Putamen (tissue), 1 donor: ENCODE measurements around the gene PCDHB11.
"Not testable (repeated sequence)": the region's sequence is repeated elsewhere in the genome, so short reads cannot be mapped to it uniquely, and the experiment has no call there.

Source experiments
- DNase-seq: peaks from one replicate; pipeline ENCODE4 v3.0.0-alpha.2; 2016; ENCODE audit warnings: low spot score

PCDHB11 gene

DNA sequence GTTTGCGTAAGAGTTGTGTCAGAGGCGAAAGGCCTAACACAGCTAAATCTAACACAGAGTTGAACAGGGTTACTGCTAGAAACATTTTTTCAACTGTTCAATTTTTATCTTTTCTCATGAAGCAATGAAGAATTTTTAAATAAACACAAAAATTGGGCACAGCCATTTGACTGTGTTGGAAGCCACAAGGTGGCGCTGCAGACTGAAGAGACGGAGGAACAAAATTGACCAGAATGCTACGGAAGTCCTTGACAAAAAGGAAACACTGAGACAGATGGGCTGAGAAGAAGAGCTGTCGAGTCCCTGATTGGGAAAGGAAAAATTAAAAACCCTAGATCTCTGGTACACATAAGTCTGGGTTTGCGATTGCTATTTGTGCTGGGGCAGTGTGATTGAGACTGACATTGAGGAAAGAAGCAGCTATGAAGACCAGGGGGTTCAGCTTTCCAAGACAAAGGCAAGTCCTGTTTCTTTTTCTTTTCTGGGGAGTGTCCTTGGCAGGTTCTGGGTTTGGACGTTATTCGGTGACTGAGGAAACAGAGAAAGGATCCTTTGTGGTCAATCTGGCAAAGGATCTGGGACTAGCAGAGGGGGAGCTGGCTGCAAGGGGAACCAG is 12.4 kb upstream of the PCDHB11 start, which contains the start of gene PCDHB9:
TSS of gene PCDHB9 (plus strand) at position 265 of the 616 bp plus-strand sequence. CDS start at position 423, 158 bp downstream.
- no peak for DNase-seq

DNA sequence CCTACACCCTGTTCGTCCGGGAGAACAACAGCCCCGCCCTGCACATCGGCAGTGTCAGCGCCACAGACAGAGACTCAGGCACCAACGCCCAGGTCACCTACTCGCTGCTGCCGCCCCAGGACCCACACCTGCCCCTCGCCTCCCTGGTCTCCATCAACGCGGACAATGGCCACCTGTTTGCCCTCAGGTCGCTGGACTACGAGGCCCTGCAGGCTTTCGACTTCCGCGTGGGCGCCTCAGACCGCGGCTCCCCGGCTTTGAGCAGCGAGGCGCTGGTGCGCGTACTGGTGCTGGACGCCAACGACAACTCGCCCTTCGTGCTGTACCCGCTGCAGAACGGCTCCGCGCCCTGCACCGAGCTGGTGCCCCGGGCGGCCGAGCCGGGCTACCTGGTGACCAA is 10.7 kb upstream of the PCDHB11 start:
- not testable (repeated sequence) for DNase-seq

DNA sequence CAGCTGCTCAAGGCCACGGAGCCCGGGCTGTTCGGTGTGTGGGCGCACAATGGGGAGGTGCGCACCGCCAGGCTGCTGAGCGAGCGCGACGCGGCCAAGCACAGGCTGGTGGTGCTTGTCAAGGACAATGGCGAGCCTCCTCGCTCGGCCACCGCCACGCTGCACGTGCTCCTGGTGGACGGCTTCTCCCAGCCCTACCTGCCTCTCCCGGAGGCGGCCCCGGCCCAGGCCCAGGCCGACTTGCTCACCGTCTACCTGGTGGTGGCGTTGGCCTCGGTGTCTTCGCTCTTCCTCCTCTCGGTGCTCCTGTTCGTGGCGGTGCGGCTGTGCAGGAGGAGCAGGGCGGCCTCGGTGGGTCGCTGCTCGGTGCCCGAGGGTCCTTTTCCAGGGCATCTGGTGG is 10.3 kb upstream of the PCDHB11 start:
- not testable (repeated sequence) for DNase-seq

DNA sequence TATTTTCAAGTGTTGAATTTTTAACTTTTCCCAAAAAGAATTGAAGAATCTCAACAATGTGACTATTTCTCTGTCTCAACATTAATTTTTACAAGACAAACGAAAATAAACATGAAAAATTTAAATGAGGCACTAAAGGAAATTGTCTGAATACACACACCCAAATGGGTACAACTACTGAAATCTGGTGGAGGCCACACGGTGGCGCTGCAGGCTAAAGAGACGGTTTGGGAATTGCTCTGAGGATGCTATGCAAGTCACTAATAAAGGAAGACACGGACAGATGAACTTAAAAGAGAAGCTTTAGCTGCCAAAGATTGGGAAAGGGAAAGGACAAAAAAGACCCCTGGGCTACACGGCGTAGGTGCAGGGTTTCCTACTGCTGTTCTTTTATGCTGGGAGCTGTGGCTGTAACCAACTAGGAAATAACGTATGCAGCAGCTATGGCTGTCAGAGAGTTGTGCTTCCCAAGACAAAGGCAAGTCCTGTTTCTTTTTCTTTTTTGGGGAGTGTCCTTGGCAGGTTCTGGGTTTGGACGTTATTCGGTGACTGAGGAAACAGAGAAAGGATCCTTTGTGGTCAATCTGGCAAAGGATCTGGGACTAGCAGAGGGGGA is 7.2 kb upstream of the PCDHB11 start, which contains the start of gene PCDHB10:
TSS of gene PCDHB10 (plus strand) at position 244 of the 616 bp plus-strand sequence. CDS start at position 444, 200 bp downstream.
- peak; percentile 9 for DNase-seq

DNA sequence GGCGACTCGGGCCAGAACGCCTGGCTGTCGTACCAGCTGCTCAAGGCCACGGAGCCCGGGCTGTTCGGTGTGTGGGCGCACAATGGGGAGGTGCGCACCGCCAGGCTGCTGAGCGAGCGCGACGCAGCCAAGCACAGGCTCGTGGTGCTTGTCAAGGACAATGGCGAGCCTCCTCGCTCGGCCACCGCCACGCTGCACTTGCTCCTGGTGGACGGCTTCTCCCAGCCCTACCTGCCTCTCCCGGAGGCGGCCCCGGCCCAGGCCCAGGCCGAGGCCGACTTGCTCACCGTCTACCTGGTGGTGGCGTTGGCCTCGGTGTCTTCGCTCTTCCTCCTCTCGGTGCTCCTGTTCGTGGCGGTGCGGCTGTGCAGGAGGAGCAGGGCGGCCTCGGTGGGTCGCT is 5.1 kb upstream of the PCDHB11 start:
- DNase-seq, result not testable (repeated sequence)

DNA sequence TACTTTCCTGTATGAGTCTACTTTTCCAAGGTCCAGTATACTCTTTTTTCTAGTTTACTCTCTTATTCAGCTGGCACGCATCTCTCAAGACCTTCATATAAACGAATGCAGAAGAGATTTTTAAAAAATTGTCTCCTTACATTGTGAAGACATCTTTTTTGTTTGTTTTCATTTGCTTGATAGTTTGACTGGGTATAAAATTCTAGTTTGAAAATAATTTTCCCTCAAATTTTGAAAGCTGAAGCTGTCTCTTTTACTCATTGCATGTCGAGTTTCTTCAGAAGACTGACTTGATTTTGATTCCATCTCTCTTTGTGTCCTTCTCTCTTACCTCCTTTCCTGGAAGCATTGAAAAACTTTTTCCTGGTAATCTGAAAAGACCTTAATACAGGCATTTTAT is 3.1 kb upstream of the PCDHB11 start:
- DNase-seq, result no peak

DNA sequence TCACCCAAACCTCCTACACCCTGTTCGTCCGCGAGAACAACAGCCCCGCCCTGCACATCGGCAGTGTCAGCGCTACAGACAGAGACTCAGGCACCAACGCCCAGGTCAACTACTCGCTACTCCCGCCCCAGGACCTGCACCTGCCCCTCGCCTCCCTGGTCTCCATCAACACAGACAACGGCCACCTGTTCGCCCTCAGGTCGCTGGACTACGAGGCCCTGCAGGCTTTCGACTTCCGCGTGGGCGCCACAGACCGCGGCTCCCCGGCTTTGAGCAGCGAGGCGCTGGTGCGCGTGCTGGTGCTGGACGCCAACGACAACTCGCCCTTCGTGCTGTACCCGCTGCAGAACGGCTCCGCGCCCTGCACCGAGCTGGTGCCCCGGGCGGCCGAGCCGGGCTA is 1.7 kb downstream of the PCDHB11 start:
- not testable (repeated sequence) for DNase-seq

DNA sequence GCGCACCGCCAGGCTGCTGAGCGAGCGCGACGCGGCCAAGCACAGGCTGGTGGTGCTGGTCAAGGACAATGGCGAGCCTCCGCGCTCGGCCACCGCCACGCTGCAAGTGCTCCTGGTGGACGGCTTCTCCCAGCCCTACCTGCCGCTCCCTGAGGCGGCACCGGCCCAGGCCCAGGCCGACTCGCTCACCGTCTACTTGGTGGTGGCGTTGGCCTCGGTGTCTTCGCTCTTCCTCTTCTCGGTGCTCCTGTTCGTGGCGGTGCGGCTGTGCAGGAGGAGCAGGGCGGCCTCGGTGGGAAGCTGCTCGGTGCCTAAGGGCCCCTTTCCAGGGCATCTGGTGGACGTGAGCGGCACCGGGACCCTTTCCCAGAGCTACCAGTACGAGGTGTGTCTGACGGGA is 2.2 kb downstream of the PCDHB11 start:
- DNase-seq, result not testable (repeated sequence)

DNA sequence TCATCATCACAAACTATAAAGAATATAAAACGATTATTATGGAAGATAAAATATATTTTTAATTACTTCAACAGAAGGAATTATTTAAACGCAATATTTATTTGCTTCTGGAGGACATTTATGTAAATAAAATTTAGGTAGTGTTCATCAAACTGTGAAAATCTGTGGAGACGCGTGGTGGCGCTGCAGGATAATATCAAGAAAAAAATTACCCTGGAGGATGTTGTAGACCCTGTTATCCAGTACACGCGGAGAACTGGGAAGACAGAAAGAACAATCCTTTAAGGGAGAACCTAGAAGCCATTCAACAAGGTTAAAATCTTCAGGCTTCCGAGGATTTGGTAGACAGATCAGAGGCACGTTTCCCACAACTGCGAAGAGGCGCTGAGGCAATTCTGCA is 9.1 kb downstream of the PCDHB11 start, which contains the start of gene PCDHB12:
TSS of gene PCDHB12 (plus strand) at position 242 of the 400 bp plus-strand sequence. CDS start 189 bp downstream, outside the sequence.
- DNase-seq, result no peak

DNA sequence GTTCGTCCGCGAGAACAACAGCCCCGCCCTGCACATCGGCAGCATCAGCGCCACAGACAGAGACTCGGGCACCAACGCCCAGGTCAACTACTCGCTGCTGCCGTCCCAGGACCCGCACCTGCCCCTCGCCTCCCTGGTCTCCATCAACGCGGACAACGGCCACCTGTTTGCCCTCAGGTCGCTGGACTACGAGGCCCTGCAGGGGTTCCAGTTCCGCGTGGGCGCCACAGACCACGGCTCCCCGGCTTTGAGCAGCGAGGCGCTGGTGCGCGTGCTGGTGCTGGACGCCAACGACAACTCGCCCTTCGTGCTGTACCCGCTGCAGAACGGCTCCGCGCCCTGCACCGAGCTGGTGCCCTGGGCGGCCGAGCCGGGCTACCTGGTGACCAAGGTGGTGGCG is 10.9 kb downstream of the PCDHB11 start:
- not testable (repeated sequence) for DNase-seq

DNA sequence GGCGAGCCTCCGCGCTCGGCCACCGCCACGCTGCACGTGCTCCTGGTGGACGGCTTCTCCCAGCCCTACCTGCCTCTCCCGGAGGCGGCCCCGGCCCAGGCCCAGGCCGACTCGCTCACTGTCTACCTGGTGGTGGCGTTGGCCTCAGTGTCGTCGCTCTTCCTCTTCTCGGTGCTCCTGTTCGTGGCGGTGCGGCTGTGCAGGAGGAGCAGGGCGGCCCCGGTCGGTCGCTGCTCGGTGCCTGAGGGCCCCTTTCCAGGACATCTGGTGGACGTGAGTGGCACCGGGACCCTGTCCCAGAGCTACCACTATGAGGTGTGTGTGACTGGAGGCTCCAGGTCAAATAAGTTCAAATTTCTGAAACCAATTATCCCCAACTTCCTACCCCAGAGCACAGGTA is 11.4 kb downstream of the PCDHB11 start:
- DNase-seq, result not testable (repeated sequence)

DNA sequence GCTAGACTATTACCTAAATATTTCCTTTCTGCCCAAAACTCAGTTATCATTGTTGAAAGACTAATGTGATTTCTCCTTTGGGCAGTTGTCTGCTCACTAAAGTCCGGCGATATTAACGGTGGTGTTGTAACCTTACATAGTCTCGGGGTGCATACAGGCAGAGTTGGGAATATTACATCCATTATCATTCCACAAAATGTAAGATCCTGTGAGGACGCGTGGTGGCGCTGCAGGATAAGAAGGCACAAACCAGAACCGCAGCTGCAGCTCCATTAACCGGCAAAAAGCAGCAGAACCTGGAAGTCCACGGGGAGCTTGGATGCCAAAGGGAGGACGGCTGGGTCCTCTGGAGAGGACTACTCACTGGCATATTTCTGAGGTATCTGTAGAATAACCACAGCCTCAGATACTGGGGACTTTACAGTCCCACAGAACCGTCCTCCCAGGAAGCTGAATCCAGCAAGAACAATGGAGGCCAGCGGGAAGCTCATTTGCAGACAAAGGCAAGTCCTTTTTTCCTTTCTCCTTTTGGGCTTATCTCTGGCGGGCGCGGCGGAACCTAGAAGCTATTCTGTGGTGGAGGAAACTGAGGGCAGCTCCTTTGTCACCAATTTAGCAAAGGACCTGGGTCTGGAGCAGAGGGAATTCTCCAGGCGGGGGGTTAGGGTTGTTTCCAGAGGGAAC is 14.4 kb downstream of the PCDHB11 start, which contains the start of gene PCDHB13:
TSS of gene PCDHB13 (plus strand) at position 264 of the 684 bp plus-strand sequence. CDS start at position 469, 205 bp downstream.
- DNase-seq, result peak; percentile 9

DNA sequence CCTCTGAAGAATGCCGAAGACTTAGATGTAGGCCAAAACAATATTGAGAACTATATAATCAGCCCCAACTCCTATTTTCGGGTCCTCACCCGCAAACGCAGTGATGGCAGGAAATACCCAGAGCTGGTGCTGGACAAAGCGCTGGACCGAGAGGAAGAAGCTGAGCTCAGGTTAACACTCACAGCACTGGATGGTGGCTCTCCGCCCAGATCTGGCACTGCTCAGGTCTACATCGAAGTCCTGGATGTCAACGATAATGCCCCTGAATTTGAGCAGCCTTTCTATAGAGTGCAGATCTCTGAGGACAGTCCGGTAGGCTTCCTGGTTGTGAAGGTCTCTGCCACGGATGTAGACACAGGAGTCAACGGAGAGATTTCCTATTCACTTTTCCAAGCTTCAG is 15.2 kb downstream of the PCDHB11 start:
- not testable (repeated sequence) for DNase-seq

DNA sequence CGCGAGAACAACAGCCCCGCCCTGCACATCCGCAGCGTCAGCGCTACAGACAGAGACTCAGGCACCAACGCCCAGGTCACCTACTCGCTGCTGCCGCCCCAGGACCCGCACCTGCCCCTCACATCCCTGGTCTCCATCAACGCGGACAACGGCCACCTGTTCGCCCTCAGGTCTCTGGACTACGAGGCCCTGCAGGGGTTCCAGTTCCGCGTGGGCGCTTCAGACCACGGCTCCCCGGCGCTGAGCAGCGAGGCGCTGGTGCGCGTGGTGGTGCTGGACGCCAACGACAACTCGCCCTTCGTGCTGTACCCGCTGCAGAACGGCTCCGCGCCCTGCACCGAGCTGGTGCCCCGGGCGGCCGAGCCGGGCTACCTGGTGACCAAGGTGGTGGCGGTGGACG is 16.1 kb downstream of the PCDHB11 start:
- DNase-seq, result not testable (repeated sequence)

DNA sequence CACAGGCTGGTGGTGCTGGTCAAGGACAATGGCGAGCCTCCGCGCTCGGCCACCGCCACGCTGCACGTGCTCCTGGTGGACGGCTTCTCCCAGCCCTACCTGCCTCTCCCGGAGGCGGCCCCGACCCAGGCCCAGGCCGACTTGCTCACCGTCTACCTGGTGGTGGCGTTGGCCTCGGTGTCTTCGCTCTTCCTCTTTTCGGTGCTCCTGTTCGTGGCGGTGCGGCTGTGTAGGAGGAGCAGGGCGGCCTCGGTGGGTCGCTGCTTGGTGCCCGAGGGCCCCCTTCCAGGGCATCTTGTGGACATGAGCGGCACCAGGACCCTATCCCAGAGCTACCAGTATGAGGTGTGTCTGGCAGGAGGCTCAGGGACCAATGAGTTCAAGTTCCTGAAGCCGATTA is 16.6 kb downstream of the PCDHB11 start:
- not testable (repeated sequence) for DNase-seq

DNA sequence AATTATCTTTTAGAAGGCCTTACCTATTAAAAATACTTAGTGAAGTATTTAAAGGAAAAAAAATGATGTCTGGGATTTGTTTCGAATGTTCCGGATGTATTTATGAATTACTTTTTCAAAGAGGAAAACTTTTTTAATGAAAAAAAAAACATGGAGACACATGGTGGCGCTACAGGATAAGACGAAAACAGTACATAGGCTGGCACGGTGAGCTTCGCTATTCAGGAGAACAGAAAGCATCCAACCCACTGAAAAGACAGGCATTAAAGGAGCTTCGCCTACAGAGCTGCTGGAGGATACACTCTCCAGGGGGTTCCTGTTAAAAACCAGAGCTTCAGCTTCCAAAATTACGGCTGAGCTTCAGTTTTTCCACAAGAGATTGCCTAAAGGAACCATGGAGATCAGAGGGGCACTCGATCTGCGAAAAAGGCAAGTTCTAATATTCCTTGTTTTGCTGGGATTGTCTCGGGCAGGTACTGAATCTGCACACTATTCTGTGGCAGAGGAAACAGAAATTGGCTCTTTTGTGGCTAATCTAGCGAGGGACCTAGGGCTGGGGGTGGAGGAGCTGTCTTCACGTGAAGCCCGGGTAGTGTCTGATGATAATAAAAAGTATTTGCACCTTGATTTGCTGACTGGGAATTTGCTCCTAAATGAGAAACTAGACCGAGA is 23.8 kb downstream of the PCDHB11 start, which contains the start of gene PCDHB14:
TSS of gene PCDHB14 (plus strand) at position 232 of the 672 bp plus-strand sequence. CDS start at position 395, 163 bp downstream.
- peak; percentile 12 for DNase-seq

DNA sequence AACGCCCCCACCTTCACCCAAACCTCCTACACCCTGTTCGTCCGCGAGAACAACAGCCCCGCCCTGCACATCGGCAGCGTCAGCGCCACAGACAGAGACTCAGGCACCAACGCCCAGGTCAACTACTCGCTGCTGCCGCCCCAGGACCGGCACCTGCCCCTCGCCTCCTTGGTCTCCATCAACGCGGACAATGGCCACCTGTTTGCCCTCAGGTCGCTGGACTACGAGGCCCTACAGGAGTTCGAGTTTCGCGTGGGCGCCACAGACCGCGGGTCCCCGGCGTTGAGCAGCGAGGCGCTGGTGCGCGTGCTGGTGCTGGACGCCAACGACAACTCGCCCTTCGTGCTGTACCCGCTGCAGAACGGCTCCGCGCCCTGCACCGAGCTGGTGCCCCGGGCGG is 25.4 kb downstream of the PCDHB11 start:
- not testable (repeated sequence) for DNase-seq

DNA sequence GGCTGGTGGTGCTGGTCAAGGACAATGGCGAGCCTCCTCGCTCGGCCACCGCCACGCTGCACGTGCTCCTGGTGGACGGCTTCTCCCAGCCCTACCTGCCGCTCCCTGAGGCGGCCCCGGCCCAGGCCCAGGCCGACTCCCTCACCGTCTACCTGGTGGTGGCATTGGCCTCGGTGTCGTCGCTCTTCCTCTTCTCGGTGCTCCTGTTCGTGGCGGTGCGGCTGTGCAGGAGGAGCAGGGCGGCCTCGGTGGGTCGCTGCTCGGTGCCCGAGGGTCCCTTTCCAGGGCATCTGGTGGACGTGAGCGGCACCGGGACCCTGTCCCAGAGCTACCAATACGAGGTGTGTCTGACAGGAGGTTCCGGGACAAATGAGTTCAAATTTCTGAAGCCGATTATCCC is 26.0 kb downstream of the PCDHB11 start:
- DNase-seq, result not testable (repeated sequence)

DNA sequence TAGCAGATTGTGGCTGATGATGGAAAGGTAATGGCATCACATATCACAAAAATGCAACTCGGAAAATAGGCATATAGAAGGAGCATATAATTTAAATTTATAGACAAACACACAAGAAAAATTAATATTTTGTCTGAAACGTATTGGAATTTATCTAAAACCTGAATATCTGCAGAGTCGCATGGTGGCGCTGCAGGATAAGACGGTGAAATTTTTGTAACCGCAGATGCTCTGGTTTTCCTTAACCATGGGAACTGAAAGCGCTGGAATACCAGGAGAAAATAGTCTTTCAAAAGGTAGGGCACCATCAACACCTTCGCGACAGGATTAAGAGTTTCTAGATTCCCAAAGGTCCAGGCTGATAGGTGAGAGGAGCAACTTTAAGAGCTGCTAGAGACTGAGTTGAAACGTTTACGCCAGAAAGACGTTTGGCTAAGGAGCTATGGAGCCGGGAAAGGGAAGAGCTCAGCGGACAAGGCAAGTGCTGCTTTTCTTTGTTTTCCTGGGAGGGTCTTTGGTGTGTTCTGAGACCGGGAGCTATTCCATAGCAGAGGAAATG is 34.8 kb downstream of the PCDHB11 start:
- DNase-seq, result no peak

DNA sequence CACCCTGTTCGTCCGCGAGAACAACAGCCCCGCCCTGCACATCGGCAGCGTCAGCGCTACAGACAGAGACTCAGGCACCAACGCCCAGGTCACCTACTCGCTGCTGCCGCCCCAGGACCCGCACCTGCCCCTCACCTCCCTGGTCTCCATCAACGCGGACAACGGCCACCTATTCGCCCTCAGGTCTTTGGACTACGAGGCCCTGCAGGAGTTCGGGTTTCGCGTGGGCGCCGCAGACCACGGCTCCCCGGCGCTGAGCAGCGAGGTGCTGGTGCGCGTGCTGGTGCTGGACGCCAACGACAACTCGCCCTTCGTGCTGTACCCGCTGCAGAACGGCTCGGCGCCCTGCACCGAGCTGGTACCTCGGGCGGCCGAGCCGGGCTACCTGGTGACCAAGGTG is 36.5 kb downstream of the PCDHB11 start:
- not testable (repeated sequence) for DNase-seq

DNA sequence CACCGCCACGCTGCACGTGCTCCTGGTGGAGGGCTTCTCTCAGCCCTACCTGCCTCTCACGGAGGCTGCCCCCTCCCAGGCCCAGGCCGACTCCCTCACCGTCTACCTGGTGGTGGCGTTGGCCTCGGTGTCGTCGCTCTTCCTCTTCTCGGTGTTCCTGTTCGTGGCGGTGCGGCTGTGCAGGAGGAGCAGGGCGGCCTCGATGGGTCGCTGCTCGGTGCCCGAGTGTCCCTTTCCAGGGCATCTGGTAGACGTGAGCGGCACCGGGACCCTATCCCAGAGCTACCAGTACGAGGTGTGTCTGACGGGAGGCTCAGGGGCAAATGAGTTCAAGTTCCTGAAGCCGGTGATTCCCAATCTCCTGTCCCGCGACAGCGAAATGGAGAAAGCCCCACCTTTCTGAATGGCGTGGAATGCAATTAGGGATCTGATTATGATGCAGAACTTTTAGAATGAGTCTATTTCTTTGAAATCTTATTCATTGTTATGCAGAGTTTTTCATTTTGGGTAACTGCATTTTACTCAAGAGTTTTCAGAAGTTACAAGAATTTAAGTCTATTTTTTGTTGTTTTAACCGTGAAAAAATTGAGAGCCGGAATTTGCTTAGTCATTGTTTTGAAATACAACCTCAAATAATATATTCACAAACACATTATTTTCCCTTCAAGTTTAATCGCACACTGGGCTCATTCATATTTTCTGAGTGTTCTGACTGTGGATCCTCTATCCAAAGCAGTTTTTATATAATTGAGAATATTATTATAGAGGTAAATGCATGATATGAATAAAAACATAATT is 37.3 kb downstream of the PCDHB11 start:
- DNase-seq, result no peak
